HG02970 (cell line): ENCODE data around the gene COMP.

ENCODE experiments used
- ATAC-seq: cut with Tn5 transposase; IDR thresholded peaks from one replicate; pipeline ENCODE4 v1.9.1; 2021; ENCODE audit warnings: mild to moderate bottlenecking, moderate library complexity, moderate number of reproducible peaks; ENCODE audit not compliant: unreplicated experiment, low FRiP score

COMP gene

DNA sequence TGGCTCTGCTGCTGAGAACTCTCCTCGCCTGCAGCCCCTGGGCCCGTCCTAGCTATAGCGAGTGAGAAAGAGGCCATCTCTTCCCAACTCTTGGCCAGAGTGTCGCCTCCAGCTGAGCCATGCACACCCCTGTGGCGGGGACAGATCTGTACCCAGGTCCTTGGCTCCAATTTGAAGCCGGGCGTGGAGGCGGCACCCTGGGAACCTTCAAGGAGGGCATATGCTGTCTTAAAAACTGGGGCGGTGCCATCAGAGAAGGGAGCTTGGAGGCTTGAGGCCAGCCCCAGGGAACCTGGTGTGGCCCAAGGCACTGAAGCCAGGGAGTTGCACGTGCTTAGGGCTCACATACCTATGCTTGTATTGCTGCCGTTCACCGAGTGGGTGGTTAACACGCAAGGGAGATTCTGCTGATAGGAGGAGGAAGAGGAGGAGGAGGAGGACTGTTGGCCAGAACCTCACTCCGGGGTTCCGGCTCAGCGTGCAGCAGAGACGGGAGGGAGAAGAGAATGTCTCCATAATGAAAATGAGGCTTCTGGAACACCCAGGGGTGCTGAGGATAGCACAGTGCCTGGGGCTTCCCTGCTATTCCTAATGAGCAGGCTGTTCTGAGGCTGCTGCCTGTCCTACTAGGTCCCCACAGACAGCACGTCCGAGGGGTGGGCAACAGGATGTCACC is 40.7 kb downstream of the COMP start:
- ATAC-seq, result no peak

DNA sequence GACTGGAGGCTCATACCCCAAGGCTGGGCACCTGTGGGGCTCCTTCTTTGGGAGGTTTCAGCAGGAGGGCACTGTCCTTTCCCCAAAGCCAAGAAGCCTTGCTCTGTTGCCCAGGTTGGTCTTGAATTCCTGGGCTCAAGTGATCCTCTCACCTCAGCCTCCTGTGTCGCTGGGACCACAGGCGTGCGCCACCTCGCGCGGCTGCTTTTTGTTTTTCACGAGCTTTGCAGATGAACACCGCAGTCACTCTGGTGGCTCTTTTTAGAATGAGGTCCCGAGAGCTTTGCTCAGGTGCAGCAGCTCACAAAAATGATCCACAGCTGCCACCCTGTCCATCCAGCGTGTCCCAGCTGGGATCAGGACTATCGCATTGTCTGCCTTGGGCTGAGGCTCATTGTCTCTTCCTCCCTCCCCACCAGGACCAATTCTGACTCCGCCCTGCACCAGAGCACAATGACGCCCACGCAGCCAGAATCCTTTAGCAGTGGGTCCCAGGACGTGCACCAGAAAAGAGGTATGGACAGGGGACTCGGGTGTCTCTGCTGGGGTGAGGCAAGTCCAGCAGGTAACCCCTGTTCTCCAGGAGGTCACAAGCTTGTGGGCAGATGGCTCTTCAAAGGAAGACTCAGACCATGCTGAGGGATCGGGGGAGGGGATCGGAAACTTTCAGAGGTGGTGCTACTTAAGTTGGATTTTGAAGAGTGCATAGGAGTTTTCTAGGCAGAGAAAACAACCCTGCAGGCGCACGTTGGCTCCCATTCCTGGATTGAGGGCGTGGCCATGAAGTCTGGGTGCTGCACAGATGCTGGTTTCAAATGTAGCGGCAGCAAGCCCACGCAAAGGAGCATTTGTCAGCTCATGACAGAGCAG is 41.5 kb downstream of the COMP start:
- no peak for ATAC-seq

DNA sequence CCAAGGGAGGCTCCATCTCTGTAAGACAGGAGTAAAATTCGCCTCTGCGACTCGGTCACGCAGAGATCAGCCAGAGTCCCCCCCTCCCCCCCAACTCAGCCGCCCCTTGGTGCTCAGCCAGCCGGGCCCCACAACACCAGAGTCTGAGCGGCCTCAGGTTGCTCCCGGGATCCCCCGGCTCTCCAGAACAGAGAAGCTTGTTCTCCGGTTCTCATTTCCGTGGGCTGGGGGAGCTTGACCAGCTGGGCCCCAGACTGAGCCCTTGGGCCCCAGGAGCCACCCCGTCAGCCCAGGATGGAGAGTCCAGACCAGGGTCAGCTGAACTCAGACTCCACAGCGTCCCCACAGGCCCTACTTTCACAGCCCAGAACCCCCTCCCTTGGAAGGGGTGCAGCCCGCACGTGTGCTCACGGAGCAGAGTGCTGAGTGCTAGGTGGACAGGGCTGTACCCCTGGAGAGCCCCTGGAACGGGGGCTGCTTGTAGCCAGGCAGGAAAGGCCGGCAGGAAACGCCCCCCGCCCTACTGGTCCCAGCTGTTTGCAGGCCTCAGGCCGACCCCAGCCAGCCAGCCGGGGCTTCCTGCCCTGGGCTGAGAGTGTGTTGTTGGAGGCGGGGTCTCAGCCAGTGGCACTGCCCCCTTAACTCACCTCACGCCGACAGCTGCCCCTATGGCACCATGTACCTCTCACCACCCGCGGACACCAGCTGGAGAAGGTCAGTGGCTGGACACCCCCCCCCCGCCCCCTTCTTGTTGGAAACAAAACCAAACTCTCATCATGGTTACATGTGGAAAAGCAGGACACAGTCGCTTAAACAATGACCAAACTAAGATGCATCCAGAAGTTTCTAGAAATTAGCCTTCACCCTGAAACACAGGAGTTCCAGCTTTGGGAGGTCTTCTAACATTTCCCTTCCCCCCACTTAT is 44.4 kb downstream of the COMP start:
- ATAC-seq, result no peak

DNA sequence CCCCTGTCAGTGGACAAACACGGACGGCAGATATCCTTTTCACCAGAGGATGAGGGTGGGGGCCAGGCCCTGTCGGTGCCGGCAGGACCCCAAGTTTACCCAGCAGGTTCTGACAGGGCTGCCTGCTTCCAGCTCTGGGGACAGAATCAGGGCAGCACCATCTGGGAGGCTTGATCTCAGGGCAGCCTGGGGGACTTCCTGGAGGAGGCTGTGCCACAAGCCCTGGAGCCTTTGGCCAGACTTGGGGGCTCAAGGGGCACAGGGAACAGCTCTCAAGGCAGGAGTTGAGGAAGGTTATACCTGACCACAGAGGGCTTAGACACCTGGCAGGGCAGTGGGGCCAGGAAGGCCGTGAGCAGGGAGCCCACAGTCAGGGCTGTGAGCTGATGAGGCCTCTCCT is 45.2 kb downstream of the COMP start:
- ATAC-seq, result no peak

DNA sequence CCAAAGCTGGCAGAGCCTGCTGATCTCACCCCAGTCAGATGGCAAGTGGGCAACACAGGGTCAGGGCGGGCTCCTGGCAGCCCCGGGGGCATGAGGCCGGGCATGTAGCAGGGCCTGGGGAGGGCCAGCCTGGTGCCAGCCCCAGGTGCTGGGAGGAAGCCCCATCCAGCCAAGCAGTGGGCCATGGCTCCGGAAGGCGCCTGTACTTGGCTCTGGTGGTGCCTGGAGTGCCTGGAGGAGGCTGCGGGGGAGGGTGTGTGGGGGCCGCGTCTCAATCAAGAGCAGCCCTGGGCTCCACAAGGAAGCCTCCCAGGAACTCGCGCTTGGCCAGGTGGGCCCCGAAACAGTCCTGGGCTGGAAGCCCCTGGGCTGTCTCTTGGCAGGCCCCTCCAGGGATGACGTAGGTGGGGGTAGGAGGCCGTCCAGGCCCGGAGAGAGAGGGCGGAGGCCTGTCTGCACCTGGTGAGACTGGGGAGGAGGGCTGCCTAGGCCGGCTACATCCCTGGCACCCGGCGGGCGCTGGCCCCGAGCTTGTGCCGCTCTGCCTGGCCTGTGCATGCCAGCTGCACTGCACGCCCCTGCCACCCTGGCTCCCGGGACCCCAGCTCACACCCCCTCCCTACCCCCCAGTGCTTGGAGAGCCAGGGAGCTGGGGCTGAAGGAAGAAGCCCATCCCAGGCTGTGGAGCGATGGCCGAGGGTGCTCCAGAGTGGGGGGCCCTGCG is 45.9 kb downstream of the COMP start:
- ATAC-seq, result no peak

DNA sequence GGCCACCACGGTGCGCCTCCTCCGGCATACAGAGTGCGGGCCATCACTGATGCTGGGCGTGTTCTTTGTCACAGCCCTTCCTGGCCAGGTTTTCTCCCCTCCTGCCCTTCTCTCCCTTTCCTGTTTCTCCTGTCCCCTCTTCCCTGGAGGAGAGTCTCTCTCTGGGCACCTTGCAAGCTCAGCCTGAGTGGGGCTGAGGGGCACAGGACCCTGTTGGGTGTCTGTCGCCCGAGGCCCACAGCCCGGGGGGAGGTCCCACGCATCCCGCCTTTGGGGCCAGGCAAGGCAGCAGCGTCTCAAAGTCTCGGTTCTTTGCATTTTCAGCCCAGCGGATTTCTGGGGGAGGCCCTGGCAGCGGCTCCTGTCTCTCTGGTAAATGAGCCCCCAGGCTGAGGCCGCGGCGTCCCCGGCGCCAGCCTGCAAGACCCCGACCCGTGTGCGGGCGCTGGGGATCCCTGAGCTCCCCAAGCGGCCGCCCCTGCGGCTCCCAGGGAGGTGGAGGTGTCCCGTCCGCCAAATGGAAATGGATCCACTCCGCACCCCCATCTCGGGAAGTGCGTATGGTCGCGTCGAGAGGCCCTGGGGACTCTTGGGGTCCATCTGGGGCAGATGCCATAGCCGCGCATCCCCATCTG is 47.2 kb downstream of the COMP start:
- no peak for ATAC-seq

DNA sequence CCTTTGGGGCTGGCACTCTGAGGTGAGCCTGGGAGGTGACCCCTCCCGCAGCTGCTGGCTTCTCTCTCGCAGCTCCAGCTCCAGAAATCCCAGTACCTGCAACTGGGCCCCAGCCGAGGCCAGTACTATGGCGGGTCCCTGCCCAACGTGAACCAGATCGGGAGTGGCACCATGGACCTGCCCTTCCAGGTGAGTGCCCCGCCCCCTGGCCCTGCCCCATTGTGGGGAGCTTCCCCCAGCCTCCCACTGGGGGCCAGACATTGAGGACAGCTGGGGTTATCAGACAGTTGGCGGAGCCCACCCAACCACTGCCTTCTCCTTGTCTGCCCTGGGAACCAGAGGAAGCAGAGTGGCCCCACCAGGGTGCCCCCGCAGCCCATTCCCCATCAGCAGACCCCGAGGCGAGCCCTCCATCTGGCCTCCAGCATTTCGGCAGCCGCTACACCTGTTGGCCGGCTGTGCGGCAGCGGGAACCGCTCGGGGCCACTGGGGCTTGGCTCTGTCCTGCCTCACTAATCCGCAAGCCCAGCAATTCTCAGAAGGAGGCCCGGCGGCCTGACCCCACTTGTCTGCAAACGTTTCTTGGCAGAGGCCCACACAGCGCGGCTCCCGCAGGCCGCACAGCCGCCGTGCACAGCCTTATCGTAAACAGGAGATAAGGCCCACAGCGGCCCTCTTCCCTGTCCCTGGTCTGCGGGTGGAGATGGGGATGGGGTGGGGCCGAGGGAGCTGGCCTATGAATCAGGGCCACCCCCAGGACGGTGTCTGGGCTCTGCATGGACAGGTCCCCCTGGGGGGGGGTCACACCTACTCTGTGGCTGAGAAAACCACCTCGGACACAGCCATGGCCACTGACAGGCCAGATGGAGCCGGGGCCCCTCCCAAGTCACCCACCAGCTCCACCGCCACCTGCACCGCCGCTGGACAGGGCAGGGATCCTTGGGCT is 48.0 kb downstream of the COMP start:
- no peak for ATAC-seq

DNA sequence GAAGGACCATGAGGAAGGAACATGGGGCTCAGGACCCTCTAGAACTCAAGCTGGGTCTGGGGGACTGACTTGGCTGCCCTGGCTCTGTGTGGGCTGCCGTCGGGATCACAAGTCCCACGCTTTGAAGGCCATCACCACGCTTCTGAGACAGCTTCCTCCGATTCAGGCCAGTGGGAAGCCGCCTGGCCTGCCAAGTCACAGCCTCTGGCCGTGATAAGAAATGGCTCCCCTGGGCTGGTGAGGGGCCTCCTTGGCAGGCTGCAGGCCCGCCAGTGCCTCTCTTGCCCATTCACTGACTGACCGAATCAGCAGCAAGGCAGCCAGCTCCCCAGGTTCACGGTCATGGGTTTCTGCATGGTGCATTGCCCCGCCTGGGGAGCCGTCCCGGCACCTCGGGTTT is 48.8 kb downstream of the COMP start:
- ATAC-seq, result no peak

DNA sequence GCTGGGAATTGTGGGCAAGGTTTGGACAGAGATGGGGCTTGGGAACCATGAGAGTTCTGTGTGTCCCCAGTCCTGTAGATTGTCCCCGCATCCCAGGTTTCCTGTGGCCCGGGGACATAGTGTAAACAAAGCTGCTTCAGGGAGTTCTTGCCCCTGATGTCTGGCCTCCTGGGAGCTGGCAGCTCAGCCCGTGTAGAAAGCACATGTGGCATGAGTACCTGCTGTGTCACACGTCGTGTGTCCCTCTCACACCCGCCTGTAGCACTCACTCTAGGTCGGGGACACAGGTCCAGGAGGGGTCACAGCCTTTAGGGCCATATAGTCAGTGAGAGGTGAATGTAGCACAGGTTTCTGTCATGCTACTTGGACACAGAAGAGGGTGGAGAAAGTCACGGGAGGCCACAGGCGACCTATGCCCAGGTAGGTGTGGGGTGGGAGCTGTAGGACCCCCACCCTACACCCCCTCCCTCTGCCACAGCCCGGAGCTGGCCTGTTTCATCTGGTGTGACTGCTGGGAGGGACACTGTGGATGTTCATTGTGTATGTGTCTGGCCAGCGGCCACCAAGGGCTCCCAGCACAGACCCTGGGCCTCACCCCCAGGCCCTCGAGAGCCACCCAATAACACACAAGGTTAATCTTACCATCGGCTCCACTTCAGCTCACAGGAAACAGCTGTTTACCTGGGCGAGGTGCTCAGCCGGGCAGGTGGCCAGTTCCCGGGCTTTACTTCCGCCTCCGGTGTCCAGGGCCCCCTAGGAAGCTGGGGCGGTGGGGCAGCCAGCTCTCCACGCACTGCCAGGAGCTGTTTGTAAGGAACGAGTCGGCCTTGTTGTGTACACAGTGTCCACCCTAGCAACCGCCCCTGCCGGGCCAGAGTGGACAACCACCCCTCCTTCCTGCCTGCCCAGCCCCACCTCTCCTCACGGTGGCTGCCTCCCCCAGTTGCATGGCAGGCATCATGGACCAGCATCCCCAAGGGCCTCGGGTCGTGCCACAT is 49.7 kb downstream of the COMP start:
- no peak for ATAC-seq

DNA sequence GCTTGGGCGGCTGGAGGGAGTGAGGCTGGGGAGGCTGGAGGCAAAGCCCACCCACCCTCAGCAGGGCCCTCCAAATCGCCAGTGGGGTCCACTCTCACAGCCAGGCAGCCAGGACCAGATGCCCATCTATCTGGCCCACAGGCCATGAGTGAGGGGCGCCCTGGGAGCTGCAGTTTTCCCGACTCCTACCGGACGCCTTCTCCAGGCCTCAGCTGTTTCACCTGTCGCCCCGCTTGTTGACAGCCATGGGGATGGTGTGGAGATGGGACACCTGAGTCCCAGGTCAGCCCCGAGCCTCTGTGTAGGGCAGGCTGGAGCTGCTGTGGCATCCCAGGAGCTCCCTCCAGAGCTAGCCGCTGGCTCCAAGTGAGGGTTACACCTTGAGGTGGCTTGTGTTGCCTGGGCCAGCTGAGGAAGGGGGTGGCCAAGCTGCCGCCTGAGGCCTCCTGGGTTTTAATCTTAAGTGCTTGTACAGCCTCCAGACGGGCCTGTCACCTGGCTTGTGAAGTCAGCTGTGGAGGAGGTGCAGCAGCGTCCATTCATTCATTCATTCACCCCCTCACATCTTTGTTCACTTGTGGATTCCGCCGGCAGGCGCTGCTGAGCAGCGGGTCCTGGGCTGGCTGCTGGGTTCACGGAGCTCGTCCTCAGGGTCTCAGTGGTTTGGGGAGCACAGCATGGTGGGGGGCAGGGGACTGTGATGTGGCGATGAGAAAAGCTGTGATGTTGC is 52.0 kb downstream of the COMP start:
- no peak for ATAC-seq

DNA sequence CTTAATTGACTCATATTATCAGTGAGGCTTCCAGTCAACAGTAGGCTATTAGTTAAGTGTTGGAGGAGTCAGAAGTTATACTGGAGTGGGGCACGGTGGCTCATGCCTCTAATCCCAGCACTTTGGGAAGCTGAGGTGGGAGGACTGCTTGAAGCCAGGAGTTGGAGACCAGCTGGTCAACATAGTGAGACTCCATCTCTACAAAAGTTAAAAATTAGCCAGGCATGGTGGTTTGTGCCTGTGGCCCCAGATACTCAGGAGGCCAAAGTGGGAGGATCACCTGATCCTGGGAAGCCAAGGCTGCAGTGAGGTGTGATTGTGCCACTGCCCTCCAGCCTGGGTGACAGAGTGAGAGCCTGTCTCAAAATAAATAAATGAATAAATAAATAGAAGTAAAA is 53.2 kb downstream of the COMP start:
- no peak for ATAC-seq

DNA sequence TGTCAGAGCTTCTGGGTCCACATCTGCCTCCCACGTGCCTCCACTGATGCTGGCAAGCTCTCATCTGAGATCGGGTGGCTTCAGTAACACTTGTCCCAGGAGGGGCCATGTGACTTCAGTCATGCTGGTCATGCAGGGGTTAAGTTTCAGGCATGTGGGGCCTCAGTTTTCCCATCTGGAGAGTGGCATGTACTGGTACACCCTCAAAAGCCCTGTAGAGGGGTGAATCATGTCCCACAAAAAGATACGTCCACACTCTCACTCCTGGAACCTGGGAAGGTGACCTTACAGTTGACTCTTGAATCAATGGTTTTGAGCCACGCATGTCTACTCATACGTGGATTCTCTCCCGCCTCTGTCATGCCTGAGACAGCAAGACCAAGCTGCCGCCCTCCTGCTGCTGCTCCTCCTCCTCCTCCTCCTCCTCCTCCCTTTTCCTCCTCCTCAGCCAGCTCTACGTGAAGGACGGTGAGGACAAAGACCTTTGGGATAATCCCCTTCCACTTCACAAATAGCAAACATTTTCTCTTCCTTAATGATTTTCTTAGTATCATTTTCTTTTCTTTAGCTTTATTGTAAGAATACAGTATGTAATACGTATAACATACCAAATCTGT is 53.7 kb downstream of the COMP start:
- no peak for ATAC-seq

DNA sequence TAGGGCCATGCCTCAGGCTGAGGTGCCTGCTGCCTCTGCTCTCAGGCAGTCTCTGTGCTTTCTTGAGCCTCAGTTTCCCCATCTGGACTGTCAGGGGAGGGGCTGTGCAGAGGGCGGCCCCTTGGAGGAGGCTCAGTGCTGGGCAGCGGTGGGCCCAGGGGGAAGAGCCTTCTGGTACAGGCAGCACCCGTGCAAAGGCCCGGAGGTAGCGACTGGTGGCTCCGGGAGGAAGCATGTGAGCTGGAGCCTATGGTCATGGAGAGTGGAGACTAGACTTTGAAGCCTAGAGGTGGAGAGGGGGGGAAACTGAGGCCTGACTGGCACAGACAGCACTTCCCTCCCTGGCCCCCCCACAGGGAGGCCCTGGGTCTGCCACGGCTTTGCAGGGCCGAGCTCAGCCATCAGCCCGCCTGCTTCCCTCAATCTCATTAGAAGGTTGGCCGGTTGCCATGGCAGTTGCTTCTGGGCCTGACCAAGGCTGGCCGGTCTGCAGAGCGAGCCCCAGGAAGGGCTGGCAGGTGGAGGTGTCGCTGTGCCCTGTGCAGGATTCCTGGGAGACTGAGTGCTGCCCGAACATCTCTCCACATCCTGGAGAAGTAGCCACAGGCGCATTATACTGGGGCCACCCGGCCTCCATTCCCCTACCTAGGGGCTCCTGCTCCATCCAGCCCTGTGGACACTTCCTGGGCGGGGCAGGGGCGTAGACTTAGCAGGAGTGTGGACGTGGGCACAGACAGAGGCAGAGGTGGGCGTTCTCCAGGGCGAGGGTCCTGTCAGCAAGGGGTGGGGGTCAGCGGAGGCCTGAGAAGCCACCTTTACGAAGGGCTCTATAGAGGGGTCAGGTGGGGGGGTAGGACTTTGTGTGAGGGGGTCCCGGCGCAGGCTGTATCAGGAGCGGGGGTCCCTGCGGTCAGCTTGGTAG is 54.4 kb downstream of the COMP start:
- no peak for ATAC-seq

DNA sequence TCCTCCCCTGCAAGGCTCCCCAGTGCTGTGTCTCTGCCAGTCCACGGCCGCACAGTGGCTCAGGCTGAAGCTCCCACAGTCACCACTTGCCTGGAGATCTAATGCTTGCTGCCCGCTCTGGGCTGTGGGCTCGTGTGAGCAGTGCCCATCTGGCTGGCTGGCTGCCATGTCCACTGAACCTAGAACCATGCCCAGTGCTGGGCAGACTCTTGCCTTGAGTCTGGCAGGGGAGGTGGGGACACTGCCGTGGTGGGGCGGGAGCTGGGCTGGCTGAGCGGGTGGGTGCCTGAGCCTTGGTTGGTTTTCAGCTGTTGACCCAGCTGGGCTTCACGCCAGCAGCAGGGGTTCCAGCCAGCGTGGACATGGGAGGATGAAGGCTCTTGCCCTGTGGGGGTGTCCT is 55.4 kb downstream of the COMP start:
- ATAC-seq, result no peak

DNA sequence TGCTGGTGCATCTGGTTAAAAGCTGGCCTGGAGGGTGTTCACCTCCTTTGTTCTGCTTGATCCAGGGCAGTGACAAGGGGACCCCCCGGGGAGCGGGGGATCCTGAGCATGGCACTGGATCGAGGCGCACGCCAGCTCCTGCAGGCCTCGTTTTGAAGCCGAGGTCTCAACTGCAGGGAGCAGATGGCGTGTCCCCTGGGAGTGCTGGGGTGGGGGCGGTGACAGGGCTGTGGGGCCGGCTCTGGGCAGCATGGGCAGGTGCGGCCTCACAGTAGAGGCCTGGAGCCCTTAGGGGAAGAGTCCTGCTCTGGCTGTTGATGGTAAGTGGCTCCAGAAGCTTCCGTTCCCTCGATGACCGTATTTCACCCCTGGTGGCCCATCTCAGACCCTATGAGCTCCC is 55.8 kb downstream of the COMP start:
- no peak for ATAC-seq
